EH (cell line): ENCODE measurements around the gene SETDB2.
A peak's percentile ranks its signal among the peaks of the same experiment; 100 is the strongest.

Experiments used
- DNase-seq: peaks from one replicate; pipeline ENCODE4 v3.0.0-alpha.2; 2015; ENCODE audit warnings: low read depth

Gene SETDB2

GRCh38 chr13:49443704-49444523 is at the start of gene SETDB2, which contains the start of gene CAB39L:
SETDB2 (plus strand) TSS chr13:49444274; CDS start chr13:49451894, 7,620 bp downstream.
CAB39L (minus strand) TSS chr13:49444064; CDS start chr13:49382910, 61,154 bp downstream.
- peak; percentile 99 for DNase-seq

DNA sequence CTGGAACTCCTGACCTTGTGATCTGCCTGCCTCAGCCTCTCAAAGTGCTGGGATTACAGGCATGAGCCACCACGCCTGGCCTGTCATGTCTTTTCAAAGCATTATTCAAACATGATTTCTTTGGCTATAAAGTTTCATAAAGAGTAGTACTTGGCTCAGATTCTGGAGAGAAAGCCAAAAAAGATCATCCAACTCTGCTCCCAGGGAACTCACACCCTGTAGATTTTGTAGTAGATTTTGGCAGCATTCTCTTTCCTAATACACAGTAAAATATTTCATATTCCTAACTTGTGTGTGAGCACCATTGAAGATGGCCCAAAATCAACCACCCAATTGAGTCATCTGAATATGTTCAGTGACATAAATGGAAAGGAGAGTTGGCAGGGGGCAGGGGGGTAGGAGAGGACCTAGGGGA is 48.6 kb upstream of the SETDB2 start:
- DNase-seq = peak; percentile 36

- no peak for DNase-seq
Measured at GRCh38 chr13:49395878-49396380, 48.1 kb upstream of the SETDB2 start.

DNA sequence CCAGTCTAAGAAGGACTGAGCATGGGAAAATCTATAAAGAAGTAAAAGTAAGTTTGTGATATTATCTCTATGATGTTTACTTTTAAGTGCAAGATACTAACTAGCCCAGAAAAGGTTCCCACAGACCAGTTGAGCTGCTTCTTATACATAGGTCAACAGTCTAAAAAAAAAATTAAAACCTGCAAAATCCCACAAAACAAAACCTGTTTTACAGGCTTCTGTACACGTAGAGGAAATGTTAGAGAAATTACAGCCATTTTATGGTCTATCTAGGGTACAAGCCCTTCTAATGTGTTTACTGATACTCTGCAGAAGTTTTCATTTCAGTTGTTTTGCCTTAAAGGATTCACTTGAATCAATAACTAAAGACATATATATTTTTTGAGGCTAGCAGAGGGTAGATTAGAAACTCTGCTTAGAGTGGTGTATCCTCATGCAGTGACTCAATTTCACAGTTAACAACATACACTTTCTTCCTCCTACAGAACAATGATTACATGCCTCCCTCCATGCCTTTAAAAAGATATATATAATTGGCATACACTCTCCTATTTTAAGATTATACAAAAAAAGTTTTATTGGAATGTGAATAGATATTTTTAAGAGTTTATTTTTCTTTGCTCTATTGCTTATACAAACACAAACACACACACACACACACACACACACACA is 44.1 kb upstream of the SETDB2 start:
- DNase-seq = no peak

- peak; percentile 81 for DNase-seq
Measured at GRCh38 chr13:49400755-49401659, 43.1 kb upstream of the SETDB2 start.

- DNase-seq = peak; percentile 44
Measured at GRCh38 chr13:49403996-49404702, 39.9 kb upstream of the SETDB2 start.

- DNase-seq = no peak
Measured at GRCh38 chr13:49404703-49405020, 39.4 kb upstream of the SETDB2 start.

DNA sequence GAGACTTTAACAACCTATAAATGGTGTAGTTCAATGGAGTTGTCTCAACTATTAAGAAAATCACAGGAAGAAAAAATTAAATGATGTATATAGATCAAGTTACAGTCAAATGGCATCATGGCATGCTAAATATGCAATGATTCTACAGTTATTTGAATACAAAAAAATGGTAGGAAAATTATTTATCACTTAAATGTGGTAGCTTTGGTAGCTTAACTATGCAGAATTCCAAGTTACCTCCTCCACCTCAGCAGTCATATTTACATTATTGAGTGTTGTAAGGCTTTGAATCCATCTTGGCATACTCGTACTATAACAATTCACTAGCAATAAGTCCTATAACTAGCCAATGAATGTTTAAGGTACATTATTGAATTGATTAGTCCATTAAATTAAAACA is 37.0 kb upstream of the SETDB2 start:
- DNase-seq = peak; percentile 3

GRCh38 chr13:49407936-49408335 is 36.1 kb upstream of the SETDB2 start:
- DNase-seq = no peak

DNA sequence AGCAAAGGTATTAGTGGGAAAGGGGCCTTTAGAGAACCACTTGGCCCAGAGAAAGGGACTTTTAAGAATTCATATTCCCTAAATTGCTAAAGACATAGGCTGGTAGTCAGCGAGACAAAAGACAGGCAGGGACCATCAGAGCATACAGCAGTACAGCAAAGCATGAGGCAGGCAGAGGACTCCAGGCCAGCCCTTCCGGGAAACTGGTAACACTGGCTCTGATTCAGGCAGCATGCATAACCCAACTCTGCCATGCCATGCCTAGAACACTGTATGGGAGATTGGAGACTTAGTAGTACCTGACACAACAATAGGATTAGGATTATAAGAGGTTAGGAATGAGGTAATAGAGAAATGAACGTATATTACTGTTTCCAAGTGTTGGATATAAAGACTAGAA is 35.1 kb upstream of the SETDB2 start:
- no peak for DNase-seq

DNA sequence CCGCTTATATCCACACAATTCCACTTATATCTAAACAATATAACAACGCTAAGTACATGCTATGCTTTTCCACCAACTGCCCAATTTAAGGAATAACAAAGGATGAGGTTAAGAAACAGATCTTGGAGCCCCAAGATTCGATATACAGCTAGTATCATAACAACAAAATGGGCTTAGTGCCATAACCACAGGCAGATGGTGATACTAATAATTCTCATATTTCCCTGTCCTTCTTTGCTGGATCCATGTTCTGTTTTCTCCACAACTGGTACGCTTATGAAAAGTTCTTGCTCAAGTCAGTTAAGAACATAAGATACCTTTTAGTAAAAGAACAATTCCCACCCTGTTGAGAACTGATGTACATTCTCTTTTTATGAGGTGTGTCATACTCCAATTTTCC is 34.1 kb upstream of the SETDB2 start:
- DNase-seq = no peak

GRCh38 chr13:49410477-49410876 is 33.6 kb upstream of the SETDB2 start:
- DNase-seq = no peak

DNA sequence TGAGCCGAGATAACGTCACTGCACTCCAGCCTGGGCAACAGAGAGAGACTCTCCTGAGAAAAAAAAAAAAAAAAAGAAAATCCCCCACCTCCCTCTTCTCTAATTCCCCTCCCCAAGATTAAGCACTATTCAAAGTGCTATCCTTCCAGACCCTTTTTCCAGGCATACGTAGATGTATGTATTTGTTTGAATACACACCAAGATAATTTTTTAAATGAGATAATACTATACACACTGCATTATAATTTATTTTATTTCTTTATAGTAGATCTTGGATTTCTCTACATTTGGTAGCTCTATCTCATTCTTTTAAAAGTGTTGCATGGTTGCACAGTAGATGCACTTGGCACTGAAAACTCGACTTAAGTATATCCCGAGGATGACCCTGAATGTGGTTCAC is 32.7 kb upstream of the SETDB2 start:
- DNase-seq = no peak

- no peak for DNase-seq
Measured at GRCh38 chr13:49412749-49413148, 31.3 kb upstream of the SETDB2 start.

DNA sequence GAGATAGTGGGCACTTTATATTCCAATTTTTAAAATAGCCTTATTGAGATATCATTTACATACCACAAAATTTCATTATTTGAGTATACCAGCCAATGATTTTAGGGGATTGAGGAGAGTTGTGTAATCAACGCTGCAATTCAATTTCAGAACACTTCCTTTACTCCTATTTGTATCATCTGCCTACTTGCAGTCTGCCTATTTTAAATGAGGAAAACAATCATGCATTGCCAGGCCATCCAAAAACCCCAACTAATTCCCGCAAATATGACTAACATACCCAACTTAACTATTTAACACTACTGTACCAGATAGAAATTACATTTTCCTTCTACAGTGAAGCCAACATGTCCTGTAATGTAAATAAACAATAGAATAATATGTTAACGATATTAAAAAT is 26.9 kb upstream of the SETDB2 start:
- DNase-seq = no peak

DNA sequence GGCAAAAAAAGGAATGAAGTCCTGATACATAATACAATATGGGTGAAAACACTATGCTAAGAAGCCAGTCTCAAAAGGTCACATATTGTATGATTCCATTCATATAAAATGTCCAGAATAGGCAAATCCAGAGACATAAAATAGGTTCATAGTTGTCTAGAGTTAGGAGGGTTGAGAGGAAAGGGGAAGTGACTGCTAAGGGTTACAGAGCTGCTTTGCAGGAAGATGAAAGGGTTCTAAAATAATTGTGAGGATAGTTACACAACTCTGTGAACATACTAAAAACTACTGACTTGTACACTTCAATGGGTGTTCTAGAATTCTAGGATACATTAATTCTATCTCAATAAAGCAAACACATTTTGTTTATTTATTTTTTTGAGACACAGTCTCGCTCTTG is 25.9 kb upstream of the SETDB2 start:
- no peak for DNase-seq

GRCh38 chr13:49419276-49419675 is 24.8 kb upstream of the SETDB2 start:
- peak; percentile 15 for DNase-seq

DNA sequence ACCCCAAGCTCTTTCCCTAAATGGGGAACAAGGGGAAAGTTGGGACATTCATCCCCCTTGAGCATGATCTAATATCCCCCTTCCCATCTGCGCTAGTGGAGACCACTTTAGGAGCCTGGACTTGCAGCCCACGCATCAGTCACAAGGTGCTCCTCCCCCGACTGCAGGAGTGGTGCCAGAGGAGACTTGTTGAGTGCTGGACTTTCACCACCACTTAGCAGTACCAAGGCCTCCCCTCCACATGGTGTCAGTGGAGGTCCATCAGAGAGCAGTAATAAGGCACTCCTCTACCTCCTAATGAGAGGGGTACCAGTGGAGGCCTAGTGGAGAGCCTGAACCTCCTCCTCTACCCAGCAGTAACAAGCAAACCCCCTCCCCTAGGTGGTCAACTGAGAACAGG is 22.7 kb upstream of the SETDB2 start:
- DNase-seq = peak; percentile 30

GRCh38 chr13:49424011-49424560 is 20.0 kb upstream of the SETDB2 start:
- DNase-seq = no peak

DNA sequence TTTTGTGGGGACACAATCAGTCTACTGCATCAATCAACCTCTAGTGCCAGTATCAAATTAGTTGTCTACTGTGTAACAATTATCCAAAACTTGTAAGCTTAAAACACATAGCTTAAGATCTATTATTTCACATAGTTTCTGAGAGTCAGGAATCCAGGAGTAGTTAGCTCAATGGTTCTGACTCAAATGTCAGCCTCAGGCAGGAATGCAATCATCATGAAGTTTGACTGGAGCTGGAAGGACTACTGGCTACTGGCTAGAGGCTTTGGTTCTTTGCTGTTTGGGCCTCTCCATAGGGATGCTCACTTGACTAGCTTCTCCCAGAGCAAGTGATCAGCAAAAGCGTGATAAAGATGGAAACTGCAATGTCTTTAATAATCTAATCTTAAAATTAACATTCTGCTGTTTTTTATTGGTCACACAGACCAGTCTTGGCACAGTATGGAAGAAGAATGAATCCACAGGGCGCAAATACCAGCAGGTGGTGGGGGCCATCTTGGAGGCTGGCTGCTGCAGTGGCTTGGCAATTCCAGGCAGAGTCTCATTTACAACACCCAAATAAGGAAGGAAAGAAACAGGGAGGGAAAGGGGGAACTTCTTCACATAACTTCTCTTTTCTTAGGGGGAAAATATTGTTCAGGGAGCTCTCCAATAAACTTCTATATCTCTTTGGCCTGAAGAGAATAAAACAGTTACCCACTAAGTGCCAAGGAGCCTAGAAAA is 15.9 kb upstream of the SETDB2 start:
- DNase-seq = peak; percentile 37

DNA sequence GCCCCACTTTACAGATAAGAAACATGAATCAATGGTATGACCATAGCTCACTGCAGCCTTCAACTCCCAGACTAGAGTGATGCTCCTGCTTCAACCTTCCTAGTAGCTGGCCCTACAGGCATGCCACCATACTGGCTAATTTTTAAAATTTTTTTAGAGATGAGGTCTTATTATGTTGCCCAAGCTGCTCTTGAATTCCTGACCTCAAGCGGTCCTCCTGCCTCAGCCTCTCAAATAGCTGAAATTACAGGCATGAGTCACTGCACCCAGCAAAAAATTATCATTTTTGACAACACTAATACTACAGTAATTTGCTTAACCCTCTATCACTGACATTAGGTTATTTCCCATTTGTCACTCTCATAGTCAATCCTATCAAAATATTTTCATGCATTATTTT is 15.0 kb upstream of the SETDB2 start:
- peak; percentile 24 for DNase-seq
